ENCODE data around the gene MTHFD2L.

DNA sequence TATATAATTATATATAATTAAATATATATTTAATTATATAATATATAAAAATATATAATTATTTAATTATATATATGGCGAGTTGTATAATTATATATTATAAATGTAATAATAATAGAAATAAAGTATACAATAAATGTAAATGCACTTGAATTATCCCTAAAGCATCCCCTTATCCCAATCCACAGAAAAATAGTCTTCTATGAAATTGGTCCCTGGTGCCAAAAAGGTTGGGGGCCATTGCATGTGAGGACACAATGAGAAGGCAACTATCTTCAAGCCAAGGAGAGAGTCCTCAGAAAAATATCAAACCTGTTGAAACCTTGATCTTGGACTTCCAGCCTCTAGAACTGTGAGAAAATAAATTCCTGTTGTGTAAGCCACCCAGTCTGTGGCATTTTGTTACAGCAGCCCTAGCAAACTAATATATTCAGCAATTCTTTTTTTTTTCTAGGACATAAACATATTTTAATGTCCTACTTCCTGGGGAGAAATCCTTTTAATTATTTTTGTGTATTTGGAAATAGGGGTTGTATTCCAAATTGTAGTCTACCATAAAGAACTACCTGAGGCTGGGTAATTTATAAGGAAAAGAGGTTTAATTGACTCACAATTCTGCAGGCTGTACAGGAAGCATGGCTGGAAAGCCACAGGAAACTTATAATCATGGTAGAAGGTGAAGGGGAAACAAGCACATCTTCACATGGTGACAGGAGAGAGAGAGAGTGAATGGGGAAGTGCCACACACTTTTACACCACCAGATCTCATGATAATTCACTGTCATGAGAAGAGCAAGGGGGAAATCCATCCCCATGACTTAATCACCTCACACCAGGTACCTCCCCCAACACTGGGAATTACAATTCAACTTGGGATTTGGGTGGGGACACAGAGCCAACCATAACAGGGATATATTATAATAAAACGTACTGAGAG lies 36.0 kb upstream of the MTHFD2L start:
- TF ChIP-seq, protein P1, sequence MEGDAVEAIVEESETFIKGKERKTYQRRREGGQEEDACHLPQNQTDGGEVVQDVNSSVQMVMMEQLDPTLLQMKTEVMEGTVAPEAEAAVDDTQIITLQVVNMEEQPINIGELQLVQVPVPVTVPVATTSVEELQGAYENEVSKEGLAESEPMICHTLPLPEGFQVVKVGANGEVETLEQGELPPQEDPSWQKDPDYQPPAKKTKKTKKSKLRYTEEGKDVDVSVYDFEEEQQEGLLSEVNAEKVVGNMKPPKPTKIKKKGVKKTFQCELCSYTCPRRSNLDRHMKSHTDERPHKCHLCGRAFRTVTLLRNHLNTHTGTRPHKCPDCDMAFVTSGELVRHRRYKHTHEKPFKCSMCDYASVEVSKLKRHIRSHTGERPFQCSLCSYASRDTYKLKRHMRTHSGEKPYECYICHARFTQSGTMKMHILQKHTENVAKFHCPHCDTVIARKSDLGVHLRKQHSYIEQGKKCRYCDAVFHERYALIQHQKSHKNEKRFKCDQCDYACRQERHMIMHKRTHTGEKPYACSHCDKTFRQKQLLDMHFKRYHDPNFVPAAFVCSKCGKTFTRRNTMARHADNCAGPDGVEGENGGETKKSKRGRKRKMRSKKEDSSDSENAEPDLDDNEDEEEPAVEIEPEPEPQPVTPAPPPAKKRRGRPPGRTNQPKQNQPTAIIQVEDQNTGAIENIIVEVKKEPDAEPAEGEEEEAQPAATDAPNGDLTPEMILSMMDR (IDR thresholded peaks at IDR 0.05): no peak
- TF ChIP-seq POLR2A (IDR thresholded peaks at IDR 0.05): no peak
